HepG2 (cell line): Measurements from ENCODE around the gene SLC2A4. TPM values are rescaled to one million over a fixed set of nuclear protein-coding genes. Genes with fewer than 3 reads are reported as not detected.

ENCODE experiments used
- BRCA1 ChIP-seq: sonication (generic); formaldehyde crosslinking; IDR thresholded peaks from 2 replicates; pipeline ENCODE4 v1.4.0; 2020; ENCODE audit warnings: missing genetic modification reagents
- HNRNPLL ChIP-seq: fragments of 200-400 bp; formaldehyde crosslinking; IDR thresholded peaks from 2 replicates; pipeline ENCODE4 v1.6.1; 2017; ENCODE audit warnings: mild to moderate bottlenecking, low read depth, low read length; ENCODE audit not compliant: poor library complexity, severe bottlenecking
- KAT2B ChIP-seq: fragments of 150-350 bp; IDR thresholded peaks from 2 replicates; pipeline ENCODE4 v1.6.1; 2014; ENCODE audit warnings: low read depth, low read length, borderline replicate concordance
- MXI1 ChIP-seq: IDR thresholded peaks from 3 replicates; pipeline ENCODE4 v1.6.1; 2012; ENCODE audit warnings: low read depth, low read length, inconsistent platforms, borderline replicate concordance
- NBN ChIP-seq: fragments of 450-650 bp; conservative IDR thresholded peaks from 2 replicates; pipeline ENCODE4 v1.6.1; 2017
- NFE2L2 ChIP-seq: fragments of 150-350 bp; IDR thresholded peaks from 2 replicates; pipeline ENCODE4 v1.6.1; 2014; ENCODE audit warnings: low read length
- PHF20 ChIP-seq: sonication (generic); formaldehyde crosslinking; IDR thresholded peaks from 2 replicates; pipeline ENCODE4 v1.5.0; 2020; ENCODE audit warnings: mild to moderate bottlenecking, missing genetic modification reagents
- PLRG1 ChIP-seq: fragments of 450-650 bp; conservative IDR thresholded peaks from 2 replicates; pipeline ENCODE4 v1.6.1; 2016
- SAP130 ChIP-seq: IDR thresholded peaks from 2 replicates; pipeline ENCODE4 v1.6.1; 2016; ENCODE audit warnings: low read depth
- TBL1XR1 ChIP-seq: fragments of 150-350 bp; IDR thresholded peaks from 2 replicates; pipeline ENCODE4 v1.6.1; 2014; ENCODE audit warnings: borderline replicate concordance, low read length; ENCODE audit not compliant: partially characterized antibody
- TCF7L2 ChIP-seq: IDR thresholded peaks from 2 replicates; pipeline ENCODE4 v1.6.1; 2011; ENCODE audit warnings: mild to moderate bottlenecking, low read depth, low read length, moderate library complexity
- ZNF7 ChIP-seq: IDR thresholded peaks from 2 replicates; pipeline ENCODE4 v1.6.1; 2016; ENCODE audit warnings: missing biosample characterization, missing genetic modification reagents
- ZSCAN29 ChIP-seq: sonication (generic); formaldehyde crosslinking; conservative IDR thresholded peaks from 2 replicates; pipeline ENCODE4 v1.4.0; 2020; ENCODE audit warnings: mild to moderate bottlenecking, missing genetic modification reagents
- polyA plus RNA-seq, 8 experiments: library from polyadenylated mRNA; depleted of rRNA in 3 of 8; stranded (reverse) in 7 of 8; unstranded in 1 of 8; fragments of >200 nt; fragmentation: Illumina TruSeq in 4 of 8; extraction: Trizol in 4 of 8; gene quantifications; 2 replicates each; pipeline versions ENCODE4 v1.2.1 to v1.2.3, GENCODE V29; 2011 to 2016; ENCODE audit warnings: low read depth in 4 of 8, missing spikeins in 1 of 8, mixed read lengths in 1 of 8; ENCODE audit not compliant: insufficient read depth in 1 of 8
- total RNA-seq, 5 experiments: library from RNA; depleted of rRNA; stranded (reverse); fragments of >200 nt; fragmentation: Illumina TruSeq; extraction: Trizol; gene quantifications; 2 replicates each; pipeline ENCODE4 v1.2.3, GENCODE V29; 2016; ENCODE audit warnings: low read depth in 1 of 5
- TF ChIP-seq, protein P1 (sequence below): sonication (generic); formaldehyde crosslinking; IDR thresholded peaks from 2 replicates; pipeline ENCODE4 v1.5.1; 2020; ENCODE audit warnings: missing genetic modification reagents, mild to moderate bottlenecking, borderline replicate concordance
- TF ChIP-seq, protein P2 (sequence below): sonication (generic); formaldehyde crosslinking; IDR thresholded peaks from 2 replicates; pipeline ENCODE4 v1.5.0; 2020; ENCODE audit warnings: missing genetic modification reagents
- TF ChIP-seq, protein P3 (sequence below): IDR thresholded peaks from 2 replicates; pipeline ENCODE4 v1.6.1; 2016; ENCODE audit warnings: mild to moderate bottlenecking
- TF ChIP-seq, protein P4 (sequence below): sonication (generic); formaldehyde crosslinking; IDR thresholded peaks from 2 replicates; pipeline ENCODE4 v1.4.0; 2020; ENCODE audit warnings: missing genetic modification reagents
- TF ChIP-seq, protein P5 (sequence below): sonication (generic); formaldehyde crosslinking; conservative IDR thresholded peaks from 2 replicates; pipeline ENCODE4 v1.4.0; 2020; ENCODE audit warnings: missing genetic modification reagents

The SLC2A4 gene
- total and polyA plus RNA-seq, 2 of the 13 experiments (the other 11 are each of a cell fraction or from before 2014, with no cell fraction given): 4.9 to 5.8 TPM

DNA sequence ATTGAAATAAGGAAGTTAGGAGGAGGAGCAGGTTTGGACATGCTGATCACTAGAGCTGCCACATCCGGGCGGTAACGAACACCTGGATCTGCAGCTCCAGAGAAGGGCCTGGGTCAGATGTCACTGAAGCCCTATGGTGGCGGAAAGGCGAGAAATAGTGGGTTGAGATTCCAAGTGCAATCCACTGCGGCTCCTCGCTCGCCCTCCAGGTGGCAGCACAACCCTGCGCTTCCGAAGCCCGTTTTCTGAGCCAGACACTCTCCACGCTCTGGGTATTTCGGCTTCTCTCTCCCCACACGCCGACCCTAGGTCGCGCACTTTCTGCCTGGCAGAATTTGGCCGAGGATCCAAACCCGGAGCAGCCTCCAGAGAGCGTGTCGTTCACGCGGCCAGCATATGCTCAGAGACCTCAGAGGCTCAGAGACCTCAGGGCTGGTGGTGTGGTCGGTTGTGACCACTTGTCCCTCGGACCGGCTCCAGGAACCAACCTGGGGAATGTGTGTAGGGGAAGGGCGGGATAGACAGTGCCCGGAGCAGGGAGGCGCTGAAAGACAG is 922 bp upstream of the SLC2A4 start (continued):
- TF ChIP-seq, protein P1, sequence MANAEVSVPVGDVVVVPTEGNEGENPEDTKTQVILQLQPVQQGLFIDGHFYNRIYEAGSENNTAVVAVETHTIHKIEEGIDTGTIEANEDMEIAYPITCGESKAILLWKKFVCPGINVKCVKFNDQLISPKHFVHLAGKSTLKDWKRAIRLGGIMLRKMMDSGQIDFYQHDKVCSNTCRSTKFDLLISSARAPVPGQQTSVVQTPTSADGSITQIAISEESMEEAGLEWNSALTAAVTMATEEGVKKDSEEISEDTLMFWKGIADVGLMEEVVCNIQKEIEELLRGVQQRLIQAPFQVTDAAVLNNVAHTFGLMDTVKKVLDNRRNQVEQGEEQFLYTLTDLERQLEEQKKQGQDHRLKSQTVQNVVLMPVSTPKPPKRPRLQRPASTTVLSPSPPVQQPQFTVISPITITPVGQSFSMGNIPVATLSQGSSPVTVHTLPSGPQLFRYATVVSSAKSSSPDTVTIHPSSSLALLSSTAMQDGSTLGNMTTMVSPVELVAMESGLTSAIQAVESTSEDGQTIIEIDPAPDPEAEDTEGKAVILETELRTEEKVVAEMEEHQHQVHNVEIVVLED (CRISPR knock-in tag): peak; percentile 57; the same call in 1 of the 2 replicates
- TF ChIP-seq, protein P2, sequence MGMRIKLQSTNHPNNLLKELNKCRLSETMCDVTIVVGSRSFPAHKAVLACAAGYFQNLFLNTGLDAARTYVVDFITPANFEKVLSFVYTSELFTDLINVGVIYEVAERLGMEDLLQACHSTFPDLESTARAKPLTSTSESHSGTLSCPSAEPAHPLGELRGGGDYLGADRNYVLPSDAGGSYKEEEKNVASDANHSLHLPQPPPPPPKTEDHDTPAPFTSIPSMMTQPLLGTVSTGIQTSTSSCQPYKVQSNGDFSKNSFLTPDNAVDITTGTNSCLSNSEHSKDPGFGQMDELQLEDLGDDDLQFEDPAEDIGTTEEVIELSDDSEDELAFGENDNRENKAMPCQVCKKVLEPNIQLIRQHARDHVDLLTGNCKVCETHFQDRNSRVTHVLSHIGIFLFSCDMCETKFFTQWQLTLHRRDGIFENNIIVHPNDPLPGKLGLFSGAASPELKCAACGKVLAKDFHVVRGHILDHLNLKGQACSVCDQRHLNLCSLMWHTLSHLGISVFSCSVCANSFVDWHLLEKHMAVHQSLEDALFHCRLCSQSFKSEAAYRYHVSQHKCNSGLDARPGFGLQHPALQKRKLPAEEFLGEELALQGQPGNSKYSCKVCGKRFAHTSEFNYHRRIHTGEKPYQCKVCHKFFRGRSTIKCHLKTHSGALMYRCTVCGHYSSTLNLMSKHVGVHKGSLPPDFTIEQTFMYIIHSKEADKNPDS (CRISPR knock-in tag): 0 out of 2 replicates have a peak, but pooled peaks have one; percentile 51
- TF ChIP-seq SAP130 (peak; percentile 86), TBL1XR1 (no peak), PHF20 (CRISPR knock-in tag) (no peak), BRCA1 (CRISPR knock-in tag) (no peak), ZSCAN29 (CRISPR knock-in tag) (peak; percentile 91), PLRG1 (no peak), HNRNPLL (no peak), TCF7L2 (no peak), ZNF7 (CRISPR knock-in tag) (no peak), NBN (no peak), MXI1 (peak; percentile 84; the same call in 1 of the 3 replicates), NFE2L2 (no peak), KAT2B (no peak)
- TF ChIP-seq, protein P3, sequence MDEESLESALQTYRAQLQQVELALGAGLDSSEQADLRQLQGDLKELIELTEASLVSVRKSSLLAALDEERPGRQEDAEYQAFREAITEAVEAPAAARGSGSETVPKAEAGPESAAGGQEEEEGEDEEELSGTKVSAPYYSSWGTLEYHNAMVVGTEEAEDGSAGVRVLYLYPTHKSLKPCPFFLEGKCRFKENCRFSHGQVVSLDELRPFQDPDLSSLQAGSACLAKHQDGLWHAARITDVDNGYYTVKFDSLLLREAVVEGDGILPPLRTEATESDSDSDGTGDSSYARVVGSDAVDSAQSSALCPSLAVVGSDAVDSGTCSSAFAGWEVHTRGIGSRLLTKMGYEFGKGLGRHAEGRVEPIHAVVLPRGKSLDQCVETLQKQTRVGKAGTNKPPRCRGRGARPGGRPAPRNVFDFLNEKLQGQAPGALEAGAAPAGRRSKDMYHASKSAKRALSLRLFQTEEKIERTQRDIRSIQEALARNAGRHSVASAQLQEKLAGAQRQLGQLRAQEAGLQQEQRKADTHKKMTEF (CRISPR knock-in tag): peak; percentile 35; the same call in 1 of the 2 replicates
- TF ChIP-seq, protein P4, sequence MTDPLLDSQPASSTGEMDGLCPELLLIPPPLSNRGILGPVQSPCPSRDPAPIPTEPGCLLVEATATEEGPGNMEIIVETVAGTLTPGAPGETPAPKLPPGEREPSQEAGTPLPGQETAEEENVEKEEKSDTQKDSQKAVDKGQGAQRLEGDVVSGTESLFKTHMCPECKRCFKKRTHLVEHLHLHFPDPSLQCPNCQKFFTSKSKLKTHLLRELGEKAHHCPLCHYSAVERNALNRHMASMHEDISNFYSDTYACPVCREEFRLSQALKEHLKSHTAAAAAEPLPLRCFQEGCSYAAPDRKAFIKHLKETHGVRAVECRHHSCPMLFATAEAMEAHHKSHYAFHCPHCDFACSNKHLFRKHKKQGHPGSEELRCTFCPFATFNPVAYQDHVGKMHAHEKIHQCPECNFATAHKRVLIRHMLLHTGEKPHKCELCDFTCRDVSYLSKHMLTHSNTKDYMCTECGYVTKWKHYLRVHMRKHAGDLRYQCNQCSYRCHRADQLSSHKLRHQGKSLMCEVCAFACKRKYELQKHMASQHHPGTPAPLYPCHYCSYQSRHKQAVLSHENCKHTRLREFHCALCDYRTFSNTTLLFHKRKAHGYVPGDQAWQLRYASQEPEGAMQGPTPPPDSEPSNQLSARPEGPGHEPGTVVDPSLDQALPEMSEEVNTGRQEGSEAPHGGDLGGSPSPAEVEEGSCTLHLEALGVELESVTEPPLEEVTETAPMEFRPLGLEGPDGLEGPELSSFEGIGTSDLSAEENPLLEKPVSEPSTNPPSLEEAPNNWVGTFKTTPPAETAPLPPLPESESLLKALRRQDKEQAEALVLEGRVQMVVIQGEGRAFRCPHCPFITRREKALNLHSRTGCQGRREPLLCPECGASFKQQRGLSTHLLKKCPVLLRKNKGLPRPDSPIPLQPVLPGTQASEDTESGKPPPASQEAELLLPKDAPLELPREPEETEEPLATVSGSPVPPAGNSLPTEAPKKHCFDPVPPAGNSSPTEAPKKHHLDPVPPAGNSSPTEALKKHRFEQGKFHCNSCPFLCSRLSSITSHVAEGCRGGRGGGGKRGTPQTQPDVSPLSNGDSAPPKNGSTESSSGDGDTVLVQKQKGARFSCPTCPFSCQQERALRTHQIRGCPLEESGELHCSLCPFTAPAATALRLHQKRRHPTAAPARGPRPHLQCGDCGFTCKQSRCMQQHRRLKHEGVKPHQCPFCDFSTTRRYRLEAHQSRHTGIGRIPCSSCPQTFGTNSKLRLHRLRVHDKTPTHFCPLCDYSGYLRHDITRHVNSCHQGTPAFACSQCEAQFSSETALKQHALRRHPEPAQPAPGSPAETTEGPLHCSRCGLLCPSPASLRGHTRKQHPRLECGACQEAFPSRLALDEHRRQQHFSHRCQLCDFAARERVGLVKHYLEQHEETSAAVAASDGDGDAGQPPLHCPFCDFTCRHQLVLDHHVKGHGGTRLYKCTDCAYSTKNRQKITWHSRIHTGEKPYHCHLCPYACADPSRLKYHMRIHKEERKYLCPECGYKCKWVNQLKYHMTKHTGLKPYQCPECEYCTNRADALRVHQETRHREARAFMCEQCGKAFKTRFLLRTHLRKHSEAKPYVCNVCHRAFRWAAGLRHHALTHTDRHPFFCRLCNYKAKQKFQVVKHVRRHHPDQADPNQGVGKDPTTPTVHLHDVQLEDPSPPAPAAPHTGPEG: no peak
- TF ChIP-seq, protein P5, sequence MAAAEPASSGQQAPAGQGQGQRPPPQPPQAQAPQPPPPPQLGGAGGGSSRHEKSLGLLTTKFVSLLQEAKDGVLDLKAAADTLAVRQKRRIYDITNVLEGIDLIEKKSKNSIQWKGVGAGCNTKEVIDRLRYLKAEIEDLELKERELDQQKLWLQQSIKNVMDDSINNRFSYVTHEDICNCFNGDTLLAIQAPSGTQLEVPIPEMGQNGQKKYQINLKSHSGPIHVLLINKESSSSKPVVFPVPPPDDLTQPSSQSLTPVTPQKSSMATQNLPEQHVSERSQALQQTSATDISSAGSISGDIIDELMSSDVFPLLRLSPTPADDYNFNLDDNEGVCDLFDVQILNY: no peak
